GM12892 (cell line): ENCODE measurements around the gene CLSTN2.

Experiments
- POLR2A ChIP-seq: IDR thresholded peaks from 2 replicates; pipeline ENCODE4 v1.6.1; 2011; ENCODE audit warnings: low read depth, low read length, control low read depth
- POLR2AphosphoS5 ChIP-seq: IDR thresholded peaks from 2 replicates; pipeline ENCODE4 v1.6.1; 2011; ENCODE audit warnings: low read depth, low read length, control low read depth
- TAF1 ChIP-seq: IDR thresholded peaks from 2 replicates; pipeline ENCODE4 v1.6.1; 2011; ENCODE audit warnings: low read depth, mild to moderate bottlenecking, control low read depth, low read length, borderline replicate concordance

- no peak for TF ChIP-seq POLR2A
- no peak for TF ChIP-seq TAF1
- no peak for TF ChIP-seq POLR2AphosphoS5
Measured at GRCh38 chr3:140365872-140366697, 431.1 kb downstream of the CLSTN2 start.
